Muscle layer of duodenum (tissue), 2 donors: Measurements from ENCODE around the gene SRC.

Experiments
- H3K27ac ChIP-seq: one replicate; pipeline ENCODE4 v1.7.0; 2013; ENCODE audit warnings: mild to moderate bottlenecking, low read length
- H3K27me3 ChIP-seq: one replicate; pipeline ENCODE4 v1.7.0; 2013; ENCODE audit warnings: low read depth, mild to moderate bottlenecking, control low read depth, low read length
- H3K36me3 ChIP-seq, 2 donors: one replicate each; pipeline ENCODE4 v1.7.0; 2013; ENCODE audit warnings: low read length in 2 of 2, control low read depth in 1 of 2, mild to moderate bottlenecking in 1 of 2; ENCODE audit not compliant: insufficient read depth in 2 of 2, control insufficient read depth in 1 of 2
- H3K4me1 ChIP-seq, 2 donors: one replicate each; pipeline ENCODE4 v1.7.0; 2013; ENCODE audit warnings: low read length in 2 of 2, mild to moderate bottlenecking in 2 of 2, control low read depth in 1 of 2, moderate library complexity in 1 of 2; ENCODE audit not compliant: insufficient read depth in 2 of 2, control insufficient read depth in 1 of 2
- H3K4me3 ChIP-seq, 2 donors: one replicate each; pipeline ENCODE4 v1.7.0; 2013; ENCODE audit warnings: low read length in 2 of 2, low read depth in 1 of 2, mild to moderate bottlenecking in 1 of 2
- H3K9me3 ChIP-seq, 2 donors: one replicate each; pipeline ENCODE4 v1.7.0; 2013; ENCODE audit warnings: low read length in 2 of 2, control low read depth in 1 of 2, mild to moderate bottlenecking in 1 of 2; ENCODE audit not compliant: control insufficient read depth in 1 of 2
- donor health status: healthy.

SRC gene

DNA sequence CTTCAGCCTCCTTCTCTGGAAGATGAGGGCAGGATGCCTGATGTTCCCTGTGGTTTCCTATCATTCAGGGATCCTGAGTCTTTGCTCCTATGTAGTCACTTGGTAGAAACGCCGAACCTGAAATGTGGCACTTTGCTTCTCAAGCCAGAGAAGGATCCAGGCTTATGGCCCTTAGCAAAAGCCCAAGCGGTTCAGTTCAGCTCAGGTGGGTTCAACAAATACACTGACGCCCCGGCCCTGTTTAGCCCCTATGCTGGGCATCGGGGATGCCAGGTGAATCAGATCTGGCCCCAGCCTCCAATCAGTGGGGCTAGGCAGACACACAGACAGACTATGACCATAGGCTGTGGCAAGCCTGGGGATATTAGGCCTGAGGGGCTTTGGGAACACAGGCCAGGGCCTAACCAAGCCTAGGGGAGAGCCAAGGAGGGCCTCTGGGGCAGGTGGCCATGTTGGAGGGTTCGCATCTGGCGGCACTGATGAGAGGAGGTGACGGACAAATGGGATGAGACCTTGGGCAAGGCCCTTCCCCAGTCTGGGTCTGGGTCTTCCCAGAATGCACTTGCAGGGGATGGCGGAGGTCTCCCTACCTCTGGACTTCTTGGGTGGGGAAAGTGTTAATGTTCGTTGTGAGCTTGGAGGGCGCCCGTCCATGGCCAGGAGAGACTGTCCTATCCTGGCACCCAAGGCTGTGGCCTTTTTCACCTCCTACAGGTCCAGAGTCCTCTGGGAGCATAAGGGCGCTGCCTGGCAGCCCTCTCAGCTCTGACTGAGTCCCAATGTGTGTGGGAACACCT, 17.6 kb upstream of the SRC start:
- H3K4me1 ChIP-seq, result peaks cover 5 to 52% of the 10 kb centered on the region in 2 donors
- H3K4me3 ChIP-seq, result no peak overlapping the region
- peak overlapping the region; percentile 67 for H3K27ac ChIP-seq

GRCh38 chr20:37329481-37330165, 16.3 kb upstream of the SRC start:
- Histone ChIP-seq H3K36me3 (no peaks in the 10 kb centered on the region), H3K27ac (no peak overlapping the region), H3K27me3 (no peaks in the 10 kb centered on the region), H3K4me3 (no peak overlapping the region), H3K4me1 (peaks cover 5 to 45% of the 10 kb centered on the region in 2 donors), H3K9me3 (no peaks in the 10 kb centered on the region)

More for the DNA sequence above, 17.6 kb upstream of the SRC start:
- H3K36me3 ChIP-seq, result no peaks in the 10 kb centered on the region
- H3K27me3 ChIP-seq, result no peaks in the 10 kb centered on the region
- no peaks in the 10 kb centered on the region for H3K9me3 ChIP-seq

DNA sequence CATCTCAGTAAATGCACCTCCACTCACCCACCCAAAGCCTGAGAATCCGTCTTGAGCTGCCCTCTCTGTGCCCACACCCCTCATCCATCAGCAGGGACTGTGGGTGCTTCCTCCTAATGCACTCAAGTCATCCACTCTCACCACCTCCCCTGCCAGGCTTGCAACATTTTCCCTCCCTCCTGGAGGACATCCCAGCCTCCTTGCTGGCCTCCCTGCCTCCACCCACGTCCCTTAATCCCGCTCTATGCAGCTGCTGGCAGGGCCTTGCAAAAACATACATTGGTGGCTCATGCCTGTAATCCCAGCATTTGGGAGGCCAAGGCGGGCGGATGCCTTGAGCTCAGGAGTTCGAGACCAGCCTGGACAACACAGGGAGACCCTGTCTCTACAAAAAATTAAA, 15.6 kb upstream of the SRC start:
- H3K4me1 ChIP-seq, result peaks cover 5 to 38% of the 10 kb centered on the region in 2 donors

GRCh38 chr20:37331060-37331857, 14.7 kb upstream of the SRC start:
- H3K27me3 ChIP-seq, result no peaks in the 10 kb centered on the region
- H3K27ac ChIP-seq, result peak overlapping the region; percentile 56
- H3K4me1 ChIP-seq, result peaks cover 5 to 41% of the 10 kb centered on the region in 2 donors
- no peak overlapping the region for H3K4me3 ChIP-seq
- no peaks in the 10 kb centered on the region for H3K36me3 ChIP-seq
- H3K9me3 ChIP-seq, result no peaks in the 10 kb centered on the region

More for the DNA sequence above, 15.6 kb upstream of the SRC start:
- Histone ChIP-seq H3K36me3 (no peaks in the 10 kb centered on the region), H3K4me3 (no peak overlapping the region), H3K27ac (no peak overlapping the region), H3K9me3 (no peaks in the 10 kb centered on the region), H3K27me3 (no peaks in the 10 kb centered on the region)

DNA sequence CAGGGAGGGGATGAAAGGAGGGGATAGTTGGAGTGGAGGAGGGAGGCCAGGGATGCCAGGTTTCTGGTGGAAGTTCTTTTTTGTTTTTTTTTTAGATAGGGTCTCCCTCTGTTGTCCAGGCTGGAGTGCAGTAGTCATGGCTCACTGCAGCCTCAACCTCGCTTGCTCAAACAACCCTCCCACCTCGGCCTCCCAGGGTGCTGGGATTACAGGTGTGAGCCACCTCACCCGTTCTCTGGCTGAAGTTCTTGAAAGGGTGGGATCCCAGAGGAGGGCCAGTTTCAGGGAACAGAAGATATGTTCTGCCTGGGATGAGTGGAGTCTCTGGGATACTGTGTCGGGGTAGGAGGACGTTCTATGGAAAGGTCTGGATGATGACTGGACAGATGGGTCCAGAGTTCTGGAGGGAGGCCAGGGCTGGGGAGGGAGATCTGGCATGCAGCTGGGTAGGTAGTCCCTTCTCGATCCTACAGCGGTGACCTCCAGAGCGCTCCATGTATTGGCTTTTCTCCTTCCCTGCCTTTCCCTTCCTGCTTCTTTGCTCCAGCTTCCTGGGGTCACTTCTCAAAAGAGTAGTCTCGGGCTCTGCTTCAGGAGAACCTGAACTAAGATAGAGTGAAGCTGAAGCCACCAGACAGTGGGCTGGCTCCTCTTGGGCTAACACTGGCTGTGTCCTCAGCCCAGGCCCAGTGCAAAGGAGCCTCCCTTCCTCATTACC, 12.7 kb upstream of the SRC start:
- Histone ChIP-seq H3K36me3 (no peaks in the 10 kb centered on the region), H3K27ac (no peak overlapping the region), H3K27me3 (no peaks in the 10 kb centered on the region), H3K4me3 (no peak overlapping the region), H3K9me3 (no peaks in the 10 kb centered on the region), H3K4me1 (peaks cover 0 to 25% of the 10 kb centered on the region in 2 donors)

- no peak overlapping the region for H3K27ac ChIP-seq
- no peak overlapping the region for H3K4me3 ChIP-seq
- H3K36me3 ChIP-seq, result no peaks in the 10 kb centered on the region
- peaks cover 0 to 24% of the 10 kb centered on the region in 2 donors for H3K4me1 ChIP-seq
- H3K9me3 ChIP-seq, result no peaks in the 10 kb centered on the region
- H3K27me3 ChIP-seq, result no peaks in the 10 kb centered on the region
Measured at GRCh38 chr20:37333848-37334318, 12.1 kb upstream of the SRC start.

DNA sequence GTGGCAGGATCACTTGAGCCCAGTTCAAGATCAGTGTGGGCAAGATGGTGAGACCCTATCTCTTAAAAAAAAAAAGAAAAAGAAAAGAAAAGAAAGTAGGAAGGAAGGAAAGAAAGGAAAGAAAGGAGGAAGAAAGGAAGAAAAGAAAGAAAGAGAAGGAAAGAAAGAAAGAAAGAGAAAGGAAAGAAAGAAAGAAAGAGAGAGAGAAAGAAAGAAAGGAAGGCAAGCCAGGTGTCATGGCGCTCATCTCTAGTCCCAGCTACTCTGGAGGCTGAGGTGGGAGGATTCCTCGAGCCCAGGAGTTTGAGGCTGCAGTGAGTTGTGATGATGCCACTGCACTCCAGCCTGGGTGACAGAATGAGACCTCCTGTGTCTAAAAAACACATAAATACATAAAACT, 11.5 kb upstream of the SRC start:
- no peak overlapping the region for H3K27ac ChIP-seq
- peaks cover 0 to 24% of the 10 kb centered on the region in 2 donors for H3K4me1 ChIP-seq
- H3K36me3 ChIP-seq, result no peaks in the 10 kb centered on the region
- H3K27me3 ChIP-seq, result no peaks in the 10 kb centered on the region
- no peaks in the 10 kb centered on the region for H3K9me3 ChIP-seq
- no peak overlapping the region for H3K4me3 ChIP-seq

- no peaks in the 10 kb centered on the region for H3K9me3 ChIP-seq
- no peak overlapping the region for H3K27ac ChIP-seq
- no peak overlapping the region for H3K4me3 ChIP-seq
- no peaks in the 10 kb centered on the region for H3K27me3 ChIP-seq
- H3K4me1 ChIP-seq, result peaks cover 0 to 24% of the 10 kb centered on the region in 2 donors
- H3K36me3 ChIP-seq, result no peaks in the 10 kb centered on the region
Measured at GRCh38 chr20:37335642-37336368, 10.1 kb upstream of the SRC start.

GRCh38 chr20:37336369-37337207, 9.4 kb upstream of the SRC start:
- no peak overlapping the region for H3K4me3 ChIP-seq
- H3K27me3 ChIP-seq, result no peaks in the 10 kb centered on the region
- peaks cover 0 to 17% of the 10 kb centered on the region in 2 donors for H3K4me1 ChIP-seq
- no peaks in the 10 kb centered on the region for H3K36me3 ChIP-seq
- H3K9me3 ChIP-seq, result no peaks in the 10 kb centered on the region
- H3K27ac ChIP-seq, result no peak overlapping the region
